ENCODE measurements around the gene CCN5. TPM values are rescaled to one million over a fixed set of nuclear protein-coding genes. Genes with fewer than 3 reads are reported as not detected.

The CCN5 gene, protein sequence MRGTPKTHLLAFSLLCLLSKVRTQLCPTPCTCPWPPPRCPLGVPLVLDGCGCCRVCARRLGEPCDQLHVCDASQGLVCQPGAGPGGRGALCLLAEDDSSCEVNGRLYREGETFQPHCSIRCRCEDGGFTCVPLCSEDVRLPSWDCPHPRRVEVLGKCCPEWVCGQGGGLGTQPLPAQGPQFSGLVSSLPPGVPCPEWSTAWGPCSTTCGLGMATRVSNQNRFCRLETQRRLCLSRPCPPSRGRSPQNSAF
- not detected in 2 replicates for total RNA-seq

DNA sequence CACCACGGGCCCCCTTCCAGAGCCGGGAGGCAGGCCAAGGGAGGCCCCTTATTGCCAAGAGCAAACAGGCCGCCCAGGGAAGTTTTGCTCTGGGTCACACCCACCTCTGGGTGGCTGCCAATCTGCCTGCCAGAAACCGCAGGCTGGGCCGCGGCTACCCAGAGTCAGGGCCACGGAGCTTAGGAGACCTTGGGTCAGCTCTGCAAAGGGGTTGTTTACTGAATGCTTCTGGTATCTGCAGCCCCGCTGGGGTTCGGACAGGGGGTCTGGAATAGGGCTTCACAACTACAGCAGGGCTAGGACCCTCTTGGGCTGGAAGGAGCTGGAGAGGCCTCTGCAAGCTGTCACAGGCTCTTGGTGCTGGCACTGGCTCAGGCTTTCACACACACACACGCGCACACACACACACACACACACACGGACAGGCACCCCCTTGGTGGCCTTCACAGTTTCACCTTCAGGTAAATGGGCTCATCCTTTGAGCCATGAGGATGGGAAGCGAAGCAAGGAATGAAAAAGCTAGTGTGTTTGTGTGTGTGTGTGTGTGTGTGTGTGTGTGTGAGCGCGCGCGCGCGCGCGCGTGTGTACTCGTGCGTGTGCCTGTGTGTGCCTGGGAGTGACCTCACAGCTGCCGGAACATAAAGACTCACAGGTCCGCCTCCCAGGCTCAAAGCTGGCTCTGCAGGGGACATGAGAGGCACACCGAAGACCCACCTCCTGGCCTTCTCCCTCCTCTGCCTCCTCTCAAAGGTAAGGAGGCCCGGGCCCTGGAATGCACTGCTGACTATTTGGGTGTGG is at the start of gene CCN5:
CCN5 (plus strand) TSS at position 669 of the 798 bp plus-strand sequence; CDS start at position 691, 22 bp downstream.

GRCh38 chr20:44745598-44746366 is 30.6 kb downstream of the CCN5 start, which contains the start of gene KCNK15:
TSS of gene KCNK15 (plus strand) at chr20:44745865. CDS start at chr20:44745911, 46 bp downstream.

Other genes starting within 250 kb of the CCN5 start
- 1.6 and 4.9 TPM in 2 replicates for gene TTPAL, start 239.5 kb upstream of the CCN5 start, total RNA-seq
- gene SERINC3, start 193.3 kb upstream of the CCN5 start, total RNA-seq, result 96.7 and 97.1 TPM in 2 replicates
- gene PKIG, start 132.8 kb upstream of the CCN5 start, total RNA-seq, result 128 and 172 TPM in 2 replicates
- gene ADA, start 63.7 kb upstream of the CCN5 start, total RNA-seq, result 10.4 and 20.2 TPM in 2 replicates
- 0.06 TPM in 1 of 2 replicates, not detected in the other for gene KCNK15, start 30.5 kb downstream of the CCN5 start, total RNA-seq
- not detected in 2 replicates for gene RIMS4, start 95.2 kb downstream of the CCN5 start, total RNA-seq
- 82.9 and 133 TPM in 2 replicates for gene YWHAB, start 170.3 kb downstream of the CCN5 start, total RNA-seq
- gene PABPC1L, start 194.7 kb downstream of the CCN5 start, total RNA-seq, result 1.3 and 4.5 TPM in 2 replicates
- gene TOMM34, start 245.0 kb downstream of the CCN5 start, total RNA-seq, result 12.3 and 13.0 TPM in 2 replicates